CD4-positive, alpha-beta T cell (primary cell): ENCODE data around the gene PPM1H. TPM values are rescaled to one million over a fixed set of nuclear protein-coding genes. Genes with fewer than 3 reads are reported as not detected.
"Not testable (repeated sequence)": the region's sequence is repeated elsewhere in the genome, so short reads cannot be mapped to it uniquely, and the experiment has no call there.

Experiments
- ATAC-seq: fragments of 200-7000 bp; cut with Tn5 transposase; one replicate; pipeline ENCODE4 v1.10.0; 2022; ENCODE audit warnings: mild to moderate bottlenecking; ENCODE audit not compliant: poor library complexity
- CTCF ChIA-PET: fragments of 350-600 bp; sonication (Branson Sonifier 250); formaldehyde crosslinking; loops from one replicate; lab custom pipeline; 2021; ENCODE audit warnings: antibody characterized with exemption, inconsistent platforms; lab: Charles Lee
- POLR2A ChIA-PET: fragments of 350-600 bp; sonication (Branson Sonifier 250); formaldehyde crosslinking; loops from one replicate; lab custom pipeline; 2021; ENCODE audit warnings: antibody characterized with exemption, inconsistent platforms; lab: Charles Lee
- DNase-seq, 14 experiments: peaks; one replicate each; pipeline ENCODE4 v3.0.0-alpha.2; 2013 to 2020; ENCODE audit warnings: mixed read lengths in 2 of 14
- H3K27ac ChIP-seq, 2 donors: one replicate each; pipeline versions ENCODE4 v1.5.1 to v1.7.0; 2013; ENCODE audit warnings: low read length in 2 of 2, low read depth in 1 of 2, mild to moderate bottlenecking in 1 of 2
- H3K27me3 ChIP-seq, 2 experiments: 1 replicate in 1 of 2; 2 replicates in 1 of 2; pipeline versions ENCODE4 v1.6.1 to v1.7.0; 2013; ENCODE audit warnings: low read length in 2 of 2, control low read depth in 1 of 2, mild to moderate bottlenecking in 1 of 2, moderate library complexity in 1 of 2; ENCODE audit not compliant: insufficient read depth in 2 of 2, control insufficient read depth in 1 of 2
- H3K36me3 ChIP-seq: one replicate; pipeline ENCODE4 v1.6.1; 2013; ENCODE audit warnings: low read length, control low read depth; ENCODE audit not compliant: insufficient read depth
- H3K4me1 ChIP-seq: one replicate; pipeline ENCODE4 v1.6.1; 2013; ENCODE audit warnings: low read length, control low read depth; ENCODE audit not compliant: insufficient read depth
- H3K4me3 ChIP-seq: one replicate; pipeline ENCODE4 v1.5.1; 2013; ENCODE audit warnings: mild to moderate bottlenecking, low read length, moderate library complexity
- H3K9me3 ChIP-seq, 2 experiments: 1 replicate in 1 of 2; 2 replicates in 1 of 2; pipeline versions ENCODE4 v1.6.1 to v1.7.0; 2013; ENCODE audit warnings: low read length in 2 of 2, mild to moderate bottlenecking in 2 of 2, control low read depth in 1 of 2, moderate library complexity in 1 of 2; ENCODE audit not compliant: control insufficient read depth in 1 of 2, insufficient read depth in 1 of 2
- H3K27ac Mint-ChIP-seq: one replicate; pipeline ENCODE4 v1.8.0; 2020; ENCODE audit warnings: mixed read lengths
- H3K27me3 Mint-ChIP-seq: one replicate; pipeline ENCODE4 v1.8.0; 2021; ENCODE audit warnings: mixed read lengths
- H3K36me3 Mint-ChIP-seq: one replicate; pipeline ENCODE4 v1.8.0; 2021; ENCODE audit warnings: low read depth, mixed read lengths
- H3K4me1 Mint-ChIP-seq: one replicate; pipeline ENCODE4 v1.8.0; 2021; ENCODE audit warnings: low read depth, mixed read lengths
- H3K4me3 Mint-ChIP-seq: one replicate; pipeline ENCODE4 v1.8.0; 2020; ENCODE audit warnings: mild to moderate bottlenecking, mixed read lengths
- H3K9me3 Mint-ChIP-seq: one replicate; pipeline ENCODE4 v1.8.0; 2020; ENCODE audit warnings: mixed read lengths
- intact Hi-C, 2 experiments: fragments of 100-400 bp; cut with DNase I in 1 of 2; cut with micrococcal nuclease in 1 of 2; formaldehyde crosslinking; loops; one replicate each; pipeline versions ENCODE4 v1.15.1 to v1.9.0; 2023 to 2025; cut with DNase I, micrococcal nuclease
- total RNA-seq, 174 experiments: library from RNA in 2 of 174; stranded (reverse) in 2 of 174; gene quantifications; one replicate each; pipeline ENCODE4 v1.2.3 and lab custom pipeline; 2021 to 2026
- TF ChIP-seq, protein P1 (sequence below): fragments of 200-600 bp; IDR thresholded peaks from one replicate; pipeline ENCODE4 v1.8.0; 2022; ENCODE audit warnings: antibody characterized with exemption, mild to moderate bottlenecking

The PPM1H gene
- total RNA-seq, 2 experiments from 2014 or later = not detected

DNA sequence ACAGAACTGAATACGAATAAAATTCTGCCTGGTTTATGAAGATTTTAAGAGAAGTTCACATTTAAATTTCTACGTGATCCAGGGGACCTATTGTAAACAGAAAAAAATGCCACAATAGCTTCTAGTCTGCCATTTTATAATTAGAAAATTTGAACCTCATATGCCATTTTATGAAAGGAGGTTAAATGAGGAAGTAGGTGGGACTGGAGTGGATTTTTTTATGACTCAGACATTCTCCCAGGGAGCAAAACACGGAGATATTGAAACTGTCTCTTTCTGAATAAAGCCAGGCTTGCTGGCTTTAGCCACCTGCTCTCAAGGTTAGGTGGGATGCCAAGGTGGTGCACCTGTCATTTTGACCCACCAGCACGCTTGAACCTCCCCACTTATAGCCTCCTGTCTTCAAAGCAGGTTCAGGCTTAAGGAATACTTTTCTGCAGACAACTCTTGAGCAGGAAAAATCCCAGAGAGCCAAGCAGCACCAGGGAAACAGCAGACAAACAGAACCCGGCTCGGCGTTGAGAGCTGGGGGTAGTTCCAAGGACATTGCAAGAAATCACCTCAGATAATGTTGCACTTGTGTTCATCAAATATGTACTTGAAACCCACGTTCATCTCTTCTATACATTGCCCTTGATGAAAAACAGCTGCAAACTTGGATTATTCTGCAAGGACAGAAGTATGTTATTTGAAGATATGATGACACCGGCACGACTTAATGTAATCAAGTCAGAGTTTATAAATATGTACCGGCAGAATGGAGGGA is 203.7 kb downstream of the PPM1H start:
- peaks cover 3% of the 10 kb centered on the region for H3K27me3 Mint-ChIP-seq
- ChIA-PET POLR2A (no interaction called here), CTCF (no interaction called here)
- no peak overlapping the region for H3K4me3 Mint-ChIP-seq
- TF ChIP-seq, protein P1, sequence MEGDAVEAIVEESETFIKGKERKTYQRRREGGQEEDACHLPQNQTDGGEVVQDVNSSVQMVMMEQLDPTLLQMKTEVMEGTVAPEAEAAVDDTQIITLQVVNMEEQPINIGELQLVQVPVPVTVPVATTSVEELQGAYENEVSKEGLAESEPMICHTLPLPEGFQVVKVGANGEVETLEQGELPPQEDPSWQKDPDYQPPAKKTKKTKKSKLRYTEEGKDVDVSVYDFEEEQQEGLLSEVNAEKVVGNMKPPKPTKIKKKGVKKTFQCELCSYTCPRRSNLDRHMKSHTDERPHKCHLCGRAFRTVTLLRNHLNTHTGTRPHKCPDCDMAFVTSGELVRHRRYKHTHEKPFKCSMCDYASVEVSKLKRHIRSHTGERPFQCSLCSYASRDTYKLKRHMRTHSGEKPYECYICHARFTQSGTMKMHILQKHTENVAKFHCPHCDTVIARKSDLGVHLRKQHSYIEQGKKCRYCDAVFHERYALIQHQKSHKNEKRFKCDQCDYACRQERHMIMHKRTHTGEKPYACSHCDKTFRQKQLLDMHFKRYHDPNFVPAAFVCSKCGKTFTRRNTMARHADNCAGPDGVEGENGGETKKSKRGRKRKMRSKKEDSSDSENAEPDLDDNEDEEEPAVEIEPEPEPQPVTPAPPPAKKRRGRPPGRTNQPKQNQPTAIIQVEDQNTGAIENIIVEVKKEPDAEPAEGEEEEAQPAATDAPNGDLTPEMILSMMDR = no peak
- no peaks in the 10 kb centered on the region for H3K36me3 Mint-ChIP-seq
- no peaks in the 10 kb centered on the region for H3K36me3 ChIP-seq
- no peaks in the 10 kb centered on the region for H3K4me1 Mint-ChIP-seq
- H3K27ac ChIP-seq = no peak overlapping the region
- no peaks in the 10 kb centered on the region for H3K9me3 ChIP-seq
- intact Hi-C loops = no loop called here
- H3K27me3 ChIP-seq = no peaks in the 10 kb centered on the region
- ATAC-seq (no peak), DNase-seq (peak in 3 of 14 experiments; percentile 3 to 37 (median 28))
- H3K4me3 ChIP-seq = no peak overlapping the region
- no peak overlapping the region for H3K27ac Mint-ChIP-seq
- H3K9me3 Mint-ChIP-seq = no peaks in the 10 kb centered on the region
- no peaks in the 10 kb centered on the region for H3K4me1 ChIP-seq

DNA sequence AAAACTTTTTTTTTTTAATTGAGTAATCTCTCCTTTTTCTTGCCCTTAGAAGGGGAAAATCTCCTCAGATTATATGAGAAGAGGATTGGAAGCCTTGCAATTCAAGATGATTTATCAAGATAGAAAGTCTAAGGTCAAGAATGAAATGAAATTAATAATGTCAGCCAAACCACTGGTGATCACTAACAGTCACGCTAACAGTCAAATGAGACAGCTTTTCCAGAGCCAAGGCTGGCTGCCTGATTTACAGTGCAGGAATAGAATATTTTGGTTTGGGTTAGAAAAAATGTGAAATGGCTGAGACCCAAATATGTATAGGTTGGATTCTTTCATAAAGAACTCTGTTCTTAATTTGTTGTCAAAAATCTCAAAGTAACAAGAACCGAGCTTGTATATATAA is 204.3 kb downstream of the PPM1H start:
- no peak for DNase-seq
- ChIA-PET CTCF (no interaction called here), POLR2A (no interaction called here)
- ATAC-seq = no peak
- H3K4me1 ChIP-seq = no peaks in the 10 kb centered on the region
- H3K27me3 Mint-ChIP-seq = peaks cover 3% of the 10 kb centered on the region
- H3K27ac ChIP-seq = no peak overlapping the region
- no peaks in the 10 kb centered on the region for H3K9me3 ChIP-seq
- no peaks in the 10 kb centered on the region for H3K36me3 ChIP-seq
- no peak overlapping the region for H3K4me3 ChIP-seq
- no peaks in the 10 kb centered on the region for H3K27me3 ChIP-seq
- no peaks in the 10 kb centered on the region for H3K9me3 Mint-ChIP-seq
- TF ChIP-seq, protein P1 = no peak
- H3K36me3 Mint-ChIP-seq = no peaks in the 10 kb centered on the region
- no peaks in the 10 kb centered on the region for H3K4me1 Mint-ChIP-seq
- no peak overlapping the region for H3K4me3 Mint-ChIP-seq
- H3K27ac Mint-ChIP-seq = no peak overlapping the region
- intact Hi-C loops = no loop called here

DNA sequence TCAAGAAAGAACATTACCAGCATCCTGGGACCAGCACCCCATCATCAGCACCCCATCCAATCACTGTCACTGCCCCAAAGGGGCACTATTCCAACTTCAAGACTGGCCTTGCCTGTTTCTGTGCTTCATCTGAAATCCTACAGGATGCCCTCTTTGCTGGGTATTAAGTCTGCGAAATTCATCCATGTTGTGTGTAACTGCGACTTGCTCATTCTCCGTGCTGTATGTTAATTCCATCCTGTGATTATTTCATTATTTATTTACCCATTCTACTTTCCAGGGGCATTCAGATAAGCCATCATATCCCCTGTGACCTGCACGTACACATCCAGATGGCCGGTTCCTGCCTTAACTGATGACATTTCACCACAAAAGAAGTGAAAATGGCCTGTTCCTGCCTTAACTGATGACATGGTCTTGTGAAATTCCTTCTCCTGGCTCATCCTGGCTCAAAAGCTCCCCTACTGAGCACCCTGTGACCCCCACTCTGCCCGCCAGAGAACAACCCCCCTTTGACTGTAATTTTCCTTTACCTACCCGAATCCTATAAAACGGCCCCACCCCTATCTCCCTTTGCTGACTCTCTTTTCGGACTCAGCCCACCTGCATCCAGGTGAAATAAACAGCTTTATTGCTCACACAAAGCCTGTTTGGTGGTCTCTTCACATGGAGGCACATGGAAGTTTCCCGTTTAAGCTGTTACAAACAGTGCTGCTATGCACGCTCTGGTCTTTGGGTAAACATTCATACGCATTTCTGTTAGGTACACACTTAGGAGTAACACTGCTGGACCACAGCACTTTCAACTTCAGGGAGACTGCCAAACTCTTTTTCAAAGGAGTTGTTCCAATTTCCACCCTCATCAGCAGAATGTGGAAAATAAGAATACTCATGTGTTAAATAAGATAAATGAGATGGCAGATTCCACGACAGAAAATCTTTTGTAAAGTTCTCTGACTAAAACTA is 205.1 kb downstream of the PPM1H start:
- H3K36me3 ChIP-seq, POLR2A ChIA-PET, H3K4me3 ChIP-seq, ATAC-seq, H3K4me3 Mint-ChIP-seq, H3K27ac ChIP-seq, H3K9me3 ChIP-seq, H3K4me1 ChIP-seq, intact Hi-C loops, H3K27me3 Mint-ChIP-seq, DNase-seq, CTCF ChIA-PET, H3K9me3 Mint-ChIP-seq, H3K27me3 ChIP-seq, H3K36me3 Mint-ChIP-seq, H3K27ac Mint-ChIP-seq, H3K4me1 Mint-ChIP-seq: not testable (repeated sequence)
